Measurements from ENCODE around the gene WDR47. TPM values are rescaled to one million over a fixed set of nuclear protein-coding genes. Genes with fewer than 3 reads are reported as not detected.

WDR47 gene
- total and polyA plus RNA-seq, 2 of the 8 experiments (the other 6 are each of a cell fraction or from before 2014, with no cell fraction given) = 1.9 to 6.7 TPM

GRCh38 chr1:108936170-108936569 is 105.7 kb downstream of the WDR47 start:
- Histone ChIP-seq H4K8ac (ENCODE audit: extremely low read depth, insufficient read depth, low read length) (no peak overlapping the region), H3K4me3 (ENCODE audit: extremely low read depth in 1 of 4, insufficient read depth in 2 of 4, low read depth in 3 of 4, low read length in 4 of 4) (no peak overlapping the region), H2AK5ac (ENCODE audit: low read depth, low read length) (no peak overlapping the region), H3K56ac (replicated peaks; ENCODE audit: insufficient read length, low read depth, low read length) (no peak overlapping the region), H3K4me1 (replicated peaks in 1 of 4; ENCODE audit: control insufficient read depth in 3 of 4, insufficient read depth in 4 of 4, low read length in 3 of 4) (no peaks in the 10 kb centered on the region), H4K20me1 (replicated peaks in 1 of 2; ENCODE audit: control insufficient read depth in 1 of 2, insufficient read depth in 2 of 2, low read length in 2 of 2) (peaks cover 0 to 1% of the 10 kb centered on the region in 2 experiments), H3K9ac (replicated peaks in 1 of 4; ENCODE audit: extremely low read depth in 1 of 4, low read depth in 3 of 4, low read length in 3 of 4) (no peak overlapping the region), H2BK12ac (ENCODE audit: low read depth, low read length) (no peak overlapping the region), H3K4ac (replicated peaks; ENCODE audit: insufficient read length, low read depth, low read length) (no peak overlapping the region), H2AFZ (ENCODE audit: low read length) (no peak overlapping the region), H3K9me3 (ENCODE audit: insufficient read depth in 2 of 2, low read depth in 1 of 2, low read length in 1 of 2) (no peaks in the 10 kb centered on the region), H3K36me3 (ENCODE audit: control insufficient read depth in 2 of 4, insufficient read depth in 4 of 4, low read length in 3 of 4) (peaks cover 4 to 66% (median 28%) of the 10 kb centered on the region in 4 experiments), H3K79me1 (ENCODE audit: low read depth, low read length) (no peaks in the 10 kb centered on the region; the same call in 1 of the 2 replicates), H3K23ac (ENCODE audit: insufficient read length) (no peak overlapping the region), H3K27ac (ENCODE audit: low read depth, low read length) (no peak overlapping the region), H3K23me2 (ENCODE audit: low read depth, low read length) (no peaks in the 10 kb centered on the region), H2BK5ac (ENCODE audit: low read depth, low read length) (no peak overlapping the region), H3K27me3 (replicated peaks in 1 of 4; ENCODE audit: control insufficient read depth in 3 of 4, extremely low read depth in 1 of 4, insufficient read depth in 3 of 4, low read length in 3 of 4) (no peaks in the 10 kb centered on the region), H2BK20ac (ENCODE audit: low read length) (no peak overlapping the region), H2BK120ac (replicated peaks; ENCODE audit: low read depth, low read length) (no peak overlapping the region), H3K14ac (ENCODE audit: insufficient read length) (no peak overlapping the region), H3K4me2 (ENCODE audit: insufficient read depth in 1 of 2, low read depth in 2 of 2, low read length in 2 of 2) (no peak overlapping the region), H3K18ac (ENCODE audit: extremely low read depth, low read length) (no peak overlapping the region), H3K79me2 (ENCODE audit: control insufficient read depth in 1 of 2, insufficient read depth in 2 of 2, low read length in 2 of 2) (no peaks in the 10 kb centered on the region), H4K91ac (replicated peaks; ENCODE audit: insufficient read length, low read length) (no peak overlapping the region), H2BK15ac (ENCODE audit: low read length) (no peak overlapping the region), H4K5ac (ENCODE audit: insufficient read length, low read depth, low read length) (no peak overlapping the region)
- WGBS, 2 experiments (ENCODE audit: extremely low coverage in 1 of 2, insufficient coverage in 1 of 2, insufficient read length in 1 of 2, insufficient replicate concordance in 2 of 2, low coverage in 1 of 2, low lambda C conversion rate in 2 of 2, missing lambda C conversion rate in 1 of 2) = 93% methylated on average over 8 of the region's 9 CpGs; no CpG with 5 or more reads in 1 of the 2 experiments
- POLR2A ChIA-PET (ENCODE audit: partially characterized antibody) = no interaction called here
- CTCF ChIA-PET (ENCODE audit: partially characterized antibody) = no interaction called here
- FAIRE-seq (no peak), DNase-seq (ENCODE audit: low read depth in 1 of 2, low spot score in 2 of 2) (no peak)
- TF ChIP-seq NRF1 (IDR thresholded peaks at IDR 0.05; ENCODE audit: low read depth, low read length) (no peak), CTCF (IDR thresholded peaks at IDR 0.05; ENCODE audit: control extremely low read depth in 1 of 3, insufficient read depth in 1 of 3, low read depth in 1 of 3, low read length in 3 of 3) (no peak), EZH2 (IDR thresholded peaks at IDR 0.05; ENCODE audit: low read depth, low read length, severe bottlenecking) (no peak), POLR2A (IDR thresholded peaks at IDR 0.05; ENCODE audit: control extremely low read depth in 1 of 2, low read depth in 2 of 2, low read length in 2 of 2) (no peak), TEAD4 (IDR thresholded peaks at IDR 0.05; ENCODE audit: low read depth, low read length) (no peak), JUN (IDR thresholded peaks at IDR 0.05; ENCODE audit: low read depth, low read length) (no peak), NANOG (IDR thresholded peaks at IDR 0.05; ENCODE audit: insufficient read depth, low read depth, low read length, poor library complexity, severe bottlenecking) (no peak), ATF2 (IDR thresholded peaks at IDR 0.05; ENCODE audit: low read length) (no peak), CBX8 (IDR thresholded peaks at IDR 0.05; ENCODE audit: borderline replicate concordance, low read depth, low read length) (no peak), CTBP2 (IDR thresholded peaks at IDR 0.05; ENCODE audit: borderline replicate concordance, insufficient read depth, insufficient read length, low read length) (no peak)
